ENCODE results near the gene CCDC197.

The CCDC197 gene

DNA sequence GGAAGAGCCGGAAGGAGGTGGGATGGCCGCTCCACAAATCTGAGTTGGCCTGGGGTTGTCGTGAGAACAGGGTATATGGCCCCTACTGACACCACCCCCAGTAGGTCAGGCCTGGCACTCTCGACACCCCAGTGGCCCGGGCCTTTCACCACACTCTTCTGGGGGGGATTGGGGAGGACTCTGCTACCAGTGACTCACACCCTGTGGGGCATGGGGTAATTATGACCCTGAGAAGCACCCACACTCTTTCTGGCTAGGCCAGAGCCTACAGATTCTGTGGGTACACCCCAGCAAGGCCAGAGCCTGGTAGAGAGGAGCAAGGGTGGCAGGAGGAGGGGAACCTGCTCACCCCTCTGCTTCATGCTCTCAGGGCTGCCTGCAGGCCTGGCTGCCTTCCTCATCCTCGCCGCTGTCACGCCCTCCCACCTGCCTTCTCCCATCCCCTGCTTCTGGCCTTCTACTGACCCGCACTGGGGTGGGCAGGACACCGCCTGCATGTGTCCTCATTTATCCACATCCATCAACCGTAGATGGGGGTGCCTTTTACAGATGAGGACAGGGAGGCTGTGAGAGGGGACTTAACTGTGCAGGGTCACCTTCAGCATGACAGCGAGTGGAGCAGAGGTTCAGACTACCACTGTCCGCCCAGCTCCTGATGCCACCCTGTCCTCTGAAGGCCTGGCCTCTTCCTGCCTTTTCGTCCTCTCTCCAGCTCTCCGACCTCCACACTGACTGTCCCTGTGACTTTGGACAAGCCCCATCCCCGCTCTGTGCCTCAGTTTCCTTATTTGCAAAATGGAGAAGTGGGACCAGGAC is 39.1 kb upstream of the CCDC197 start:
- H3K4me1 ChIP-seq (ENCODE audit: low read depth, poor library complexity, severe bottlenecking): peaks cover 79% of the 10 kb centered on the region
- H3K27ac ChIP-seq: peak overlapping the region; percentile 82; the same call in 1 of the 2 replicates
- H3K9ac ChIP-seq: no peak overlapping the region; the same call in 1 of the 2 replicates

DNA sequence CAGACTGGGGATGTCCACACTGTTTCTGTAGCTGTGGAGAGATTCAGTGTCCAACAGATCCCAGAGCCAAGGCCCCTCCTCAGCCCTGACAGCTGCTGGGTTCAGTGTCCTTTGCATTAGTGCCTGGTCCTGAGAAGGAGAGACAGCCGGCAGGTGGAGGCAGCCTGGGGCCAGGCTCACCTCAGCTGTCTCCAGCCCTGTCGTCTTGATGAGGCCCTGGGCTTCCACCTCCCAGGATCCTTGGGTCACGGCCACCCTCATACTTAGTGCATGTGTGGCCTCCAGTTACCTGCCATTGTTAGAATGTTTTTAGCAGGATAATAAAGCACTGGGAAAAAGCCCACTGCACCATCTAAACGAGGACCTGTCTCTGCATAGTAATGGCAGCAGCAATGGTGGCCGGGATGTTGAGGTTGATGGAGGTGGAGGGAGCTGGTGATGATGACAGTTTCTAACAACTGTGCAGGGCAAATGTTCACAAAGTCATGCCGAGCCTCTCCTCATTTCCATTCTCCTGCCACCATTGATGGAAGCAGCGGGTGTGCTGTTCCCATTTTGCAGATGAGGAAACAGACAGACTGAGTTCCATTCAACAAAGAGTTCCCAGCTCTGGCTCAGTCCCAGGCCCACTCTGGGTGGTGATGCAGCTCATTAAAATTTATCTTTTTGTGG is 38.4 kb upstream of the CCDC197 start:
- no peaks in the 10 kb centered on the region for H4K20me1 ChIP-seq (ENCODE audit: insufficient read depth)
- H3K36me3 ChIP-seq (ENCODE audit: insufficient read depth): no peaks in the 10 kb centered on the region
- H3K27ac ChIP-seq: peak overlapping the region; percentile 82
- no peaks in the 10 kb centered on the region for H3K27me3 ChIP-seq (ENCODE audit: insufficient read depth, low read depth)
- H2AFZ ChIP-seq (ENCODE audit: low read depth): no peak overlapping the region
- H3K4me2 ChIP-seq: peak overlapping the region; percentile 98
- H3K79me2 ChIP-seq (ENCODE audit: insufficient read depth, low read depth): no peaks in the 10 kb centered on the region
- H3K4me3 ChIP-seq (IDR thresholded peaks at IDR 0.05; ENCODE audit: insufficient read depth, low read depth, low read length): no peak overlapping the region
- H3K4me1 ChIP-seq (ENCODE audit: low read depth, poor library complexity, severe bottlenecking): peaks cover 86% of the 10 kb centered on the region
- H3K9ac ChIP-seq: peak overlapping the region; percentile 44; the same call in 1 of the 2 replicates
- TF ChIP-seq, protein P1, sequence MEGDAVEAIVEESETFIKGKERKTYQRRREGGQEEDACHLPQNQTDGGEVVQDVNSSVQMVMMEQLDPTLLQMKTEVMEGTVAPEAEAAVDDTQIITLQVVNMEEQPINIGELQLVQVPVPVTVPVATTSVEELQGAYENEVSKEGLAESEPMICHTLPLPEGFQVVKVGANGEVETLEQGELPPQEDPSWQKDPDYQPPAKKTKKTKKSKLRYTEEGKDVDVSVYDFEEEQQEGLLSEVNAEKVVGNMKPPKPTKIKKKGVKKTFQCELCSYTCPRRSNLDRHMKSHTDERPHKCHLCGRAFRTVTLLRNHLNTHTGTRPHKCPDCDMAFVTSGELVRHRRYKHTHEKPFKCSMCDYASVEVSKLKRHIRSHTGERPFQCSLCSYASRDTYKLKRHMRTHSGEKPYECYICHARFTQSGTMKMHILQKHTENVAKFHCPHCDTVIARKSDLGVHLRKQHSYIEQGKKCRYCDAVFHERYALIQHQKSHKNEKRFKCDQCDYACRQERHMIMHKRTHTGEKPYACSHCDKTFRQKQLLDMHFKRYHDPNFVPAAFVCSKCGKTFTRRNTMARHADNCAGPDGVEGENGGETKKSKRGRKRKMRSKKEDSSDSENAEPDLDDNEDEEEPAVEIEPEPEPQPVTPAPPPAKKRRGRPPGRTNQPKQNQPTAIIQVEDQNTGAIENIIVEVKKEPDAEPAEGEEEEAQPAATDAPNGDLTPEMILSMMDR (conservative IDR thresholded peaks at IDR 0.05; ENCODE audit: low read depth, low read length): no peak

More for the DNA sequence above, 39.1 kb upstream of the CCDC197 start:
- Histone ChIP-seq H3K36me3 (ENCODE audit: insufficient read depth) (no peaks in the 10 kb centered on the region), H3K27me3 (ENCODE audit: insufficient read depth, low read depth) (no peaks in the 10 kb centered on the region), H3K79me2 (ENCODE audit: insufficient read depth, low read depth) (no peaks in the 10 kb centered on the region), H2AFZ (ENCODE audit: low read depth) (no peak overlapping the region), H3K4me3 (IDR thresholded peaks at IDR 0.05; ENCODE audit: insufficient read depth, low read depth, low read length) (no peak overlapping the region), H3K4me2 (peak overlapping the region; percentile 98), H4K20me1 (ENCODE audit: insufficient read depth) (no peaks in the 10 kb centered on the region)
- TF ChIP-seq, protein P1 (conservative IDR thresholded peaks at IDR 0.05; ENCODE audit: low read depth, low read length): no peak

DNA sequence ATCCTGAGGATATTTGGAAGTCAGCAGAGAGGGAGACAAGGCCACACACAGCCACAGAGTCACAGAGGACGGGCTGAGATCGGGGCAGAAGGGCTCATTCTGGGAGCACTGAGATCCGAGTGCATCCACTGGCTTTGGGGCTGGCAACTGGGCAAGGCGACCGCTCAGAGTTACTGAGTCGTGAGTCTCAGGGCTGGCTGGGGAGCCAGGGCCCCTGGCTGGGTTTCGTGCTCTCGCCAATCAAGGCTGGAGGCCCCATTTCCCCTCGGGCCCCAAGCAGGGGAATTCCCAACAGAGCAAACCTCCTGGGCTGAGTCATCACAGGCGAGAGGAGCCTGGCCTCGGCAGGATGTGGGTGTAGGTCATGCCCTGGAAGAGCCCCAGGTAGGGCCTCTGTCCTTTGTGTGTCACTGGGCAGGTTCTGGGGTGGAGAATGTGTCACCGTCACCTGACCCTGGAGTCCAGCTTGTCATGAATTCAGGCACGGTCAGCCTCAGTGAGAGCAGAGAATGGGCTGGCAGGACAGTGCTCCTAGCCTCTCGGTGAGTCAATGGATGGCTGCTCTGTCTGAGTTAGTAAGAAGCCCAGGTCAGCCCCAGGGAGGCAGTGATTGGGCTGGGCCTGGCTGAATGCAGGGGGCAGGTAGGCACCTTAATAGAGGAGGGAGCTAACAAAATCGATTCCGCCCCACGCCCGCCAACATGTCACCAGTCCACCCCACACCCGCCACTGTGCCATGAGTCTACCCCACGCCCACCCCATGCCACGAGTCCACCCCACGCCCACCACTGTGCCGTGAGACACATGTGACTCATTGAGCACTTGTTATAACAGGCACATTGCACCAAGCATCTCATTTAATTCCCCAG is 37.6 kb upstream of the CCDC197 start:
- Histone ChIP-seq H3K4me2 (peak overlapping the region; percentile 98), H3K4me3 (IDR thresholded peaks at IDR 0.05; ENCODE audit: insufficient read depth, low read depth, low read length) (no peak overlapping the region), H3K9ac (peak overlapping the region; percentile 44; the same call in 1 of the 2 replicates), H3K79me2 (ENCODE audit: insufficient read depth, low read depth) (no peaks in the 10 kb centered on the region), H4K20me1 (ENCODE audit: insufficient read depth) (no peaks in the 10 kb centered on the region), H3K27ac (peak overlapping the region; percentile 82), H3K4me1 (ENCODE audit: low read depth, poor library complexity, severe bottlenecking) (peaks cover 94% of the 10 kb centered on the region), H3K36me3 (ENCODE audit: insufficient read depth) (no peaks in the 10 kb centered on the region), H3K27me3 (ENCODE audit: insufficient read depth, low read depth) (no peaks in the 10 kb centered on the region), H2AFZ (ENCODE audit: low read depth) (no peak overlapping the region)
- TF ChIP-seq, protein P1 (conservative IDR thresholded peaks at IDR 0.05; ENCODE audit: low read depth, low read length): no peak

DNA sequence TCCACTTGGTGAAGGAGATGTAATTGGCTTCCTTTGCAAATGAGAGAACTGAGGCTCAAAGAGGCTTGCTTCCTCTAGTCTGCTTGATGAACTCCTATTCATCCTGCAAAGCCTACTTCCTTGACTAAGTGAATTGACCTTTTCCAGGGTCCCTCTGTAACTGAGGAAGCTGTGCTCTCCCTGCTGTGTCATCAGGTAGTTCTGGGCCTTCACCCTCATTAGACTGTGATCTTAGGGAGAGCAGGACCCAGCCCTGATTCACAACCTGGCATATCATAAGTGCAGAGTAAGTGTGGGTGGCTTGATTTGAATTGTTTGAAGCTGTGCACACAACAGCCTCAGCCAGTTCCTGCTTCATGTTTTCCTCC is 37.0 kb upstream of the CCDC197 start:
- no peaks in the 10 kb centered on the region for H3K79me2 ChIP-seq (ENCODE audit: insufficient read depth, low read depth)
- no peaks in the 10 kb centered on the region for H3K36me3 ChIP-seq (ENCODE audit: insufficient read depth)
- H3K4me3 ChIP-seq (IDR thresholded peaks at IDR 0.05; ENCODE audit: insufficient read depth, low read depth, low read length): no peak overlapping the region
- peak overlapping the region; percentile 63; the same call in 1 of the 2 replicates for H3K4me2 ChIP-seq
- H4K20me1 ChIP-seq (ENCODE audit: insufficient read depth): no peaks in the 10 kb centered on the region
- no peak overlapping the region for H2AFZ ChIP-seq (ENCODE audit: low read depth)
- TF ChIP-seq, protein P1 (conservative IDR thresholded peaks at IDR 0.05; ENCODE audit: low read depth, low read length): no peak
- H3K4me1 ChIP-seq (ENCODE audit: low read depth, poor library complexity, severe bottlenecking): peaks cover 96% of the 10 kb centered on the region
- H3K27ac ChIP-seq: peak overlapping the region; percentile 82
- peak overlapping the region; percentile 29; the same call in 1 of the 2 replicates for H3K9ac ChIP-seq
- no peaks in the 10 kb centered on the region for H3K27me3 ChIP-seq (ENCODE audit: insufficient read depth, low read depth)

All from KMS-11 (cell line).